Measurements from ENCODE around the gene CDC25A.

The CDC25A gene

GRCh38 chr3:48188266-48189201 is at the start of gene CDC25A:
CDC25A (minus strand) TSS chr3:48188417; CDS start chr3:48187947, 470 bp downstream.
- peaks cover 46% of the 10 kb centered on the region for H3K36me3 ChIP-seq (ENCODE audit: control insufficient read depth, low read length)
- H4K20me1 ChIP-seq (ENCODE audit: control insufficient read depth, insufficient read depth, low read depth, low read length) = no peaks in the 10 kb centered on the region
- H3K4me1 ChIP-seq (ENCODE audit: control insufficient read depth, low read length) = peaks cover 22% of the 10 kb centered on the region
- H3K9me3 ChIP-seq (ENCODE audit: control insufficient read depth, insufficient read depth, low read length) = no peaks in the 10 kb centered on the region
- no peaks in the 10 kb centered on the region for H3F3A ChIP-seq (ENCODE audit: control insufficient read depth, insufficient read depth)
- H3K79me2 ChIP-seq (ENCODE audit: control insufficient read depth, low read length) = peaks cover 51% of the 10 kb centered on the region
- H3K9me2 ChIP-seq (replicated peaks; ENCODE audit: control insufficient read depth, low read length) = no peaks in the 10 kb centered on the region
- H3K4me3 ChIP-seq (ENCODE audit: low read length) = peak within 1 kb of the TSS; percentile 94
- H3K4me2 ChIP-seq (ENCODE audit: low read length) = peak within 1 kb of the TSS; percentile 79
- peak within 1 kb of the TSS; percentile 72 for H3K27ac ChIP-seq (ENCODE audit: low read depth, low read length)
- no peaks in the 10 kb centered on the region for H3K27me3 ChIP-seq (ENCODE audit: control insufficient read depth, low read length)
- TF ChIP-seq CTCF (IDR thresholded peaks at IDR 0.05; ENCODE audit: low read depth, low read length, poor library complexity, severe bottlenecking) (no peak), EZH2phosphoT487 (IDR thresholded peaks at IDR 0.05; ENCODE audit: borderline replicate concordance, low read length) (no peak)

- H3K4me2 ChIP-seq (ENCODE audit: low read length) = no peak overlapping the region
- H3F3A ChIP-seq (ENCODE audit: control insufficient read depth, insufficient read depth) = peaks cover 7% of the 10 kb centered on the region
- peaks cover 34% of the 10 kb centered on the region for H3K4me1 ChIP-seq (ENCODE audit: control insufficient read depth, low read length)
- TF ChIP-seq CTCF (IDR thresholded peaks at IDR 0.05; ENCODE audit: low read depth, low read length, poor library complexity, severe bottlenecking) = no peak
- no peak for TF ChIP-seq EZH2phosphoT487 (IDR thresholded peaks at IDR 0.05; ENCODE audit: borderline replicate concordance, low read length)
- H3K79me2 ChIP-seq (ENCODE audit: control insufficient read depth, low read length) = peaks cover 5% of the 10 kb centered on the region
- H3K36me3 ChIP-seq (ENCODE audit: control insufficient read depth, low read length) = no peaks in the 10 kb centered on the region; the same call in 1 of the 2 replicates
- no peak overlapping the region for H3K27ac ChIP-seq (ENCODE audit: low read depth, low read length)
- H3K9me2 ChIP-seq (replicated peaks; ENCODE audit: control insufficient read depth, low read length) = no peaks in the 10 kb centered on the region
- no peaks in the 10 kb centered on the region for H4K20me1 ChIP-seq (ENCODE audit: control insufficient read depth, insufficient read depth, low read depth, low read length)
- no peaks in the 10 kb centered on the region for H3K9me3 ChIP-seq (ENCODE audit: control insufficient read depth, insufficient read depth, low read length)
- no peak overlapping the region for H3K4me3 ChIP-seq (ENCODE audit: low read length)
- no peaks in the 10 kb centered on the region for H3K27me3 ChIP-seq (ENCODE audit: control insufficient read depth, low read length)
Measured at GRCh38 chr3:48236531-48236930, 48.3 kb upstream of the CDC25A start.

- no peaks in the 10 kb centered on the region for H3K27me3 ChIP-seq (ENCODE audit: control insufficient read depth, low read length)
- H3K79me2 ChIP-seq (ENCODE audit: control insufficient read depth, low read length) = no peaks in the 10 kb centered on the region
- H4K20me1 ChIP-seq (ENCODE audit: control insufficient read depth, insufficient read depth, low read depth, low read length) = no peaks in the 10 kb centered on the region
- H3K36me3 ChIP-seq (ENCODE audit: control insufficient read depth, low read length) = no peaks in the 10 kb centered on the region
- H3K9me3 ChIP-seq (ENCODE audit: control insufficient read depth, insufficient read depth, low read length) = no peaks in the 10 kb centered on the region
- H3K4me1 ChIP-seq (ENCODE audit: control insufficient read depth, low read length) = peaks cover 30% of the 10 kb centered on the region
- no peaks in the 10 kb centered on the region for H3K9me2 ChIP-seq (replicated peaks; ENCODE audit: control insufficient read depth, low read length)
- H3K27ac ChIP-seq (ENCODE audit: low read depth, low read length) = no peak overlapping the region
- H3K4me3 ChIP-seq (ENCODE audit: low read length) = no peak overlapping the region
- H3K4me2 ChIP-seq (ENCODE audit: low read length) = peak overlapping the region; percentile 85
- peaks cover 4% of the 10 kb centered on the region; the same call in 1 of the 2 replicates for H3F3A ChIP-seq (ENCODE audit: control insufficient read depth, insufficient read depth)
- no peak for TF ChIP-seq EZH2phosphoT487 (IDR thresholded peaks at IDR 0.05; ENCODE audit: borderline replicate concordance, low read length)
- TF ChIP-seq CTCF (IDR thresholded peaks at IDR 0.05; ENCODE audit: low read depth, low read length, poor library complexity, severe bottlenecking) = no peak
Measured at GRCh38 chr3:48233542-48233941, 45.3 kb upstream of the CDC25A start.

Measured in DOHH2 (cell line).